Neural cell (in vitro differentiated cells): ENCODE results near the gene LRRC45. TPM values are rescaled to one million over a fixed set of nuclear protein-coding genes. Genes with fewer than 3 reads are reported as not detected.

Source experiments
- H2AFZ ChIP-seq: fragments of 200-600, 300-800 bp; sonication (generic), shearing (Covaris generic); 2 replicates; pipeline ENCODE4 v1.6.0; 2014; ENCODE audit warnings: low read depth, mild to moderate bottlenecking, antibody characterized with exemption, low read length, moderate library complexity
- H3F3A ChIP-seq: fragments of 200-600 bp; shearing (Covaris generic); 2 replicates; pipeline ENCODE4 v1.6.1; 2016; ENCODE audit warnings: mild to moderate bottlenecking, moderate library complexity, mixed read lengths, antibody characterized with exemption, low read length; ENCODE audit not compliant: insufficient read depth, poor library complexity, severe bottlenecking
- H3K27ac ChIP-seq: fragments of 200-600, 300-800 bp; sonication (generic), shearing (Covaris generic); 2 replicates; pipeline ENCODE4 v1.5.1; 2014; ENCODE audit warnings: mild to moderate bottlenecking, low read length, moderate library complexity
- H3K27me3 ChIP-seq: fragments of 300-800, 200-600 bp; sonication (generic), shearing (Covaris generic); 2 replicates; pipeline ENCODE4 v1.6.0; 2014; ENCODE audit warnings: mild to moderate bottlenecking, low read depth, low read length, moderate library complexity; ENCODE audit not compliant: insufficient read depth
- H3K36me3 ChIP-seq: fragments of 300-800, 200-600 bp; sonication (generic), shearing (Covaris generic); 2 replicates; pipeline ENCODE4 v1.5.1; 2014; ENCODE audit warnings: mild to moderate bottlenecking, antibody characterized with exemption, low read length, moderate library complexity; ENCODE audit not compliant: insufficient read depth
- H3K4me2 ChIP-seq: fragments of 300-800, 200-600 bp; sonication (generic), shearing (Covaris generic); 2 replicates; pipeline ENCODE4 v1.6.0; 2014; ENCODE audit warnings: mild to moderate bottlenecking, low read length
- H3K4me3 ChIP-seq: fragments of 300-800, 200-600 bp; sonication (generic), shearing (Covaris generic); 2 replicates; pipeline ENCODE4 v1.5.1; 2014; ENCODE audit warnings: mild to moderate bottlenecking, low read length, moderate library complexity
- H3K79me2 ChIP-seq: fragments of 200-600 bp; shearing (Covaris generic); replicated peaks from 2 replicates; pipeline ENCODE4 v1.6.0; 2014; ENCODE audit warnings: mild to moderate bottlenecking, low read length, moderate library complexity; ENCODE audit not compliant: insufficient read depth
- H3K9ac ChIP-seq: fragments of 300-800, 200-600 bp; sonication (generic), shearing (Covaris generic); 2 replicates; pipeline ENCODE4 v1.6.1; 2016; ENCODE audit warnings: mild to moderate bottlenecking, low read length, mixed read lengths
- H3K9me2 ChIP-seq: fragments of 200-600 bp; shearing (Covaris generic); 2 replicates; pipeline ENCODE4 v1.6.1; 2016; ENCODE audit warnings: mild to moderate bottlenecking, low read length, mixed read lengths; ENCODE audit not compliant: insufficient read depth
- H3K9me3 ChIP-seq: fragments of 200-600, 300-800 bp; sonication (generic), shearing (Covaris generic); 2 replicates; pipeline ENCODE4 v1.6.1; 2016; ENCODE audit warnings: mild to moderate bottlenecking, mixed run types, low read length, moderate library complexity, mixed read lengths
- H4K20me1 ChIP-seq: fragments of 200-600 bp; shearing (Covaris generic); 2 replicates; pipeline ENCODE4 v1.6.1; 2016; ENCODE audit warnings: mild to moderate bottlenecking, mixed run types; ENCODE audit not compliant: insufficient read depth
- EP300 ChIP-seq: fragments of 450-650 bp; conservative IDR thresholded peaks from 2 replicates; pipeline ENCODE4 v1.6.1; 2014; ENCODE audit warnings: antibody characterized with exemption, mild to moderate bottlenecking, moderate library complexity; ENCODE audit not compliant: poor library complexity, severe bottlenecking
- EZH2 ChIP-seq: fragments of 200-600, 300-800 bp; shearing (Covaris generic), sonication (generic); IDR thresholded peaks from 2 replicates; pipeline ENCODE4 v1.6.1; 2014; ENCODE audit warnings: antibody characterized with exemption, low read length, borderline replicate concordance, mild to moderate bottlenecking; ENCODE audit not compliant: insufficient read depth, poor library complexity, severe bottlenecking
- MXI1 ChIP-seq: fragments of 450-650 bp; conservative IDR thresholded peaks from 2 replicates; pipeline ENCODE4 v1.6.1; 2014; ENCODE audit warnings: antibody characterized with exemption, mild to moderate bottlenecking; ENCODE audit not compliant: poor library complexity, severe bottlenecking
- POLR2AphosphoS5 ChIP-seq: IDR thresholded peaks from 2 replicates; pipeline ENCODE4 v1.6.1; 2012
- RAD21 ChIP-seq: fragments of 450-650 bp; conservative IDR thresholded peaks from 2 replicates; pipeline ENCODE4 v1.6.1; 2014; ENCODE audit warnings: antibody characterized with exemption, mild to moderate bottlenecking, moderate library complexity
- SMC3 ChIP-seq: fragments of 450-650 bp; conservative IDR thresholded peaks from 2 replicates; pipeline ENCODE4 v1.6.1; 2014; ENCODE audit warnings: antibody characterized with exemption, mild to moderate bottlenecking, moderate library complexity; ENCODE audit not compliant: poor library complexity
- TAF1 ChIP-seq: IDR thresholded peaks from 2 replicates; pipeline ENCODE4 v1.6.1; 2012; ENCODE audit warnings: low read depth
- polyA plus RNA-seq: library from polyadenylated mRNA; depleted of rRNA; stranded (reverse); fragments of >200 nt; gene quantifications from 2 replicates; pipeline ENCODE4 v1.2.3, GENCODE V29; 2014
- TF ChIP-seq, protein P1 (sequence below): fragments of 450-650 bp; IDR thresholded peaks from 2 replicates; pipeline ENCODE4 v1.5.1; 2014; ENCODE audit warnings: antibody characterized with exemption, mild to moderate bottlenecking, moderate library complexity; ENCODE audit not compliant: poor library complexity, severe bottlenecking
- TF ChIP-seq, protein P2 (sequence below): IDR thresholded peaks from 2 replicates; pipeline ENCODE4 v1.6.1; 2012; ENCODE audit warnings: borderline replicate concordance

The LRRC45 gene
- polyA plus RNA-seq, 1 donor from 2014 or later: 51.7 TPM

DNA sequence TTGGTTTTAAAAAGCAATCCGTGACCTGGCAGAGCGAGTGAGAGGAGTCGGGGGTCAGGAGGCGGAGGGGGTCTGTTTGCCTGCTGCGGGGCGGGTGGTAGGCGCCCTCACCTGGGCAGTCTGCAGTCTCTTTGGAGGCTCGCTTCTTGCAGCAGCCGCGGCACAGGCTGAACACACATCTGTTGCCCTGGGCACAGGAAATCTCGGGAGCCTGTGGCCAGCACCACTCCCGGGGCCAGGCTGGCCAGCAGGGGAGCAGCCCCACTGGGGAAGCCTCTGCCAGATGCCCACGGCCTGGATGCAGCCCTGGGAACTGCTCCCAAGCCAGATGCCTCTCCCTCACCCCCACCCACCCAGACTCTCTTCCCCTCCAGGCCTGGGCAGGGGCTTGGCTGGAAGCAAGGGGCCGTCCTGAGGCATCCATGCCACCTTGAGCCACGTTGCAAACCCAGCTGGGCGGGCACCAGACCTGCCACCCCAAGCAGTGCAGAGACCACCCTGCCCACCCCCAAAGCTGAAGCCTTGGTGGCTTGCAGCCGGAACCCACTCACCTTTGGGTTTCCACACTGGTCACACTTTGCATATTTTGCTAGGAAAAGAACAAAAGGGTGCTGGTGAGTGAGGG is 35.2 kb downstream of the LRRC45 start:
- Histone ChIP-seq H3F3A (no peaks in the 10 kb centered on the region), H3K9ac (no peak overlapping the region), H3K79me2 (no peaks in the 10 kb centered on the region), H3K27me3 (no peaks in the 10 kb centered on the region), H3K4me2 (no peak overlapping the region), H3K9me2 (no peaks in the 10 kb centered on the region), H3K27ac (no peak overlapping the region), H3K36me3 (no peaks in the 10 kb centered on the region), H3K4me3 (no peak overlapping the region), H2AFZ (no peak overlapping the region), H3K9me3 (no peaks in the 10 kb centered on the region), H4K20me1 (no peaks in the 10 kb centered on the region)
- TF ChIP-seq, protein P1, sequence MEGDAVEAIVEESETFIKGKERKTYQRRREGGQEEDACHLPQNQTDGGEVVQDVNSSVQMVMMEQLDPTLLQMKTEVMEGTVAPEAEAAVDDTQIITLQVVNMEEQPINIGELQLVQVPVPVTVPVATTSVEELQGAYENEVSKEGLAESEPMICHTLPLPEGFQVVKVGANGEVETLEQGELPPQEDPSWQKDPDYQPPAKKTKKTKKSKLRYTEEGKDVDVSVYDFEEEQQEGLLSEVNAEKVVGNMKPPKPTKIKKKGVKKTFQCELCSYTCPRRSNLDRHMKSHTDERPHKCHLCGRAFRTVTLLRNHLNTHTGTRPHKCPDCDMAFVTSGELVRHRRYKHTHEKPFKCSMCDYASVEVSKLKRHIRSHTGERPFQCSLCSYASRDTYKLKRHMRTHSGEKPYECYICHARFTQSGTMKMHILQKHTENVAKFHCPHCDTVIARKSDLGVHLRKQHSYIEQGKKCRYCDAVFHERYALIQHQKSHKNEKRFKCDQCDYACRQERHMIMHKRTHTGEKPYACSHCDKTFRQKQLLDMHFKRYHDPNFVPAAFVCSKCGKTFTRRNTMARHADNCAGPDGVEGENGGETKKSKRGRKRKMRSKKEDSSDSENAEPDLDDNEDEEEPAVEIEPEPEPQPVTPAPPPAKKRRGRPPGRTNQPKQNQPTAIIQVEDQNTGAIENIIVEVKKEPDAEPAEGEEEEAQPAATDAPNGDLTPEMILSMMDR: no peak
- TF ChIP-seq EZH2 (no peak), SMC3 (no peak), EP300 (no peak), RAD21 (no peak), MXI1 (no peak), TAF1 (no peak), POLR2AphosphoS5 (no peak)
- TF ChIP-seq, protein P2, sequence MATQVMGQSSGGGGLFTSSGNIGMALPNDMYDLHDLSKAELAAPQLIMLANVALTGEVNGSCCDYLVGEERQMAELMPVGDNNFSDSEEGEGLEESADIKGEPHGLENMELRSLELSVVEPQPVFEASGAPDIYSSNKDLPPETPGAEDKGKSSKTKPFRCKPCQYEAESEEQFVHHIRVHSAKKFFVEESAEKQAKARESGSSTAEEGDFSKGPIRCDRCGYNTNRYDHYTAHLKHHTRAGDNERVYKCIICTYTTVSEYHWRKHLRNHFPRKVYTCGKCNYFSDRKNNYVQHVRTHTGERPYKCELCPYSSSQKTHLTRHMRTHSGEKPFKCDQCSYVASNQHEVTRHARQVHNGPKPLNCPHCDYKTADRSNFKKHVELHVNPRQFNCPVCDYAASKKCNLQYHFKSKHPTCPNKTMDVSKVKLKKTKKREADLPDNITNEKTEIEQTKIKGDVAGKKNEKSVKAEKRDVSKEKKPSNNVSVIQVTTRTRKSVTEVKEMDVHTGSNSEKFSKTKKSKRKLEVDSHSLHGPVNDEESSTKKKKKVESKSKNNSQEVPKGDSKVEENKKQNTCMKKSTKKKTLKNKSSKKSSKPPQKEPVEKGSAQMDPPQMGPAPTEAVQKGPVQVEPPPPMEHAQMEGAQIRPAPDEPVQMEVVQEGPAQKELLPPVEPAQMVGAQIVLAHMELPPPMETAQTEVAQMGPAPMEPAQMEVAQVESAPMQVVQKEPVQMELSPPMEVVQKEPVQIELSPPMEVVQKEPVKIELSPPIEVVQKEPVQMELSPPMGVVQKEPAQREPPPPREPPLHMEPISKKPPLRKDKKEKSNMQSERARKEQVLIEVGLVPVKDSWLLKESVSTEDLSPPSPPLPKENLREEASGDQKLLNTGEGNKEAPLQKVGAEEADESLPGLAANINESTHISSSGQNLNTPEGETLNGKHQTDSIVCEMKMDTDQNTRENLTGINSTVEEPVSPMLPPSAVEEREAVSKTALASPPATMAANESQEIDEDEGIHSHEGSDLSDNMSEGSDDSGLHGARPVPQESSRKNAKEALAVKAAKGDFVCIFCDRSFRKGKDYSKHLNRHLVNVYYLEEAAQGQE: no peak

DNA sequence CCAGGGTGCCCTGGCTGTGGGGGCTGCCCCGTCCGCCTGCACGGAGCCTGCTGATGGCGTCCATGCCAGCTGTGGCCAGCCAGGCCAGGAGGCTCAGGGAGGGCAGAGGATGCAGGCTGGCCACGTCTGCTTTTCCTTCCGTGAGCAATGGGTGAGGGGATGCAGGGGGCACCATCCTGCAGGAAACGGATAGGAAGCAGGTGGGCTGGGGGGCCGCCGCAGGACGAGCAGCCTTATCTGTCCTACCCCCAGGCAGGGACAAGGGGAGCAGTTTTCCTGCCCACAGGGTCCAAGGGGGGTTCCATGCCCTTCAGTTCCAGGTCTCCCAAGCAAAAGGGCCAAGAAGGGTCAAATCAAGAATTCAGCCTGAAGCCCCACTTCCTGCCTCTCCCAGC is 35.7 kb downstream of the LRRC45 start:
- H3K9me2 ChIP-seq: no peaks in the 10 kb centered on the region
- H3K27ac ChIP-seq: no peak overlapping the region
- H3K27me3 ChIP-seq: no peaks in the 10 kb centered on the region
- H3F3A ChIP-seq: no peaks in the 10 kb centered on the region
- no peak overlapping the region for H3K9ac ChIP-seq
- no peak overlapping the region for H3K4me2 ChIP-seq
- H3K79me2 ChIP-seq: no peaks in the 10 kb centered on the region
- H3K4me3 ChIP-seq: no peak overlapping the region
- TF ChIP-seq MXI1 (no peak), SMC3 (no peak), TAF1 (no peak), EZH2 (no peak), POLR2AphosphoS5 (no peak), RAD21 (no peak), EP300 (no peak)
- TF ChIP-seq, protein P1: no peak
- TF ChIP-seq, protein P2: no peak
- H2AFZ ChIP-seq: no peak overlapping the region
- no peaks in the 10 kb centered on the region for H3K36me3 ChIP-seq
- no peaks in the 10 kb centered on the region for H3K9me3 ChIP-seq
- H4K20me1 ChIP-seq: no peaks in the 10 kb centered on the region
